GM12865 (cell line): ENCODE measurements around the gene EID2B.

ENCODE experiments used
- DNase-seq: peaks from one replicate; pipeline ENCODE4 v3.0.0; 2010; ENCODE audit warnings: low read depth
- H3K4me3 ChIP-seq: 2 replicates; pipeline ENCODE4 v1.5.1; 2011; ENCODE audit warnings: mild to moderate bottlenecking, low read depth, low read length, control low read depth
- TF ChIP-seq, protein P1 (sequence below): IDR thresholded peaks from 2 replicates; pipeline ENCODE4 v1.5.1; 2011; ENCODE audit warnings: low read length, control low read depth, low read depth, inconsistent platforms; ENCODE audit not compliant: insufficient read depth; ENCODE audit errors: missing control alignments

Gene EID2B, protein sequence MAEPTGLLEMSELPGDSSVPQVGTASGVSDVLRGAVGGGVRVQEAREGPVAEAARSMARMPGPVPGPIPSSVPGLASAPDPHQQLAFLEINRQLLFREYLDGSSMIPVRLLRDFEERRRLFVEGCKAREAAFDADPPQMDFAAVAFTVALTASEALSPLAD

DNA sequence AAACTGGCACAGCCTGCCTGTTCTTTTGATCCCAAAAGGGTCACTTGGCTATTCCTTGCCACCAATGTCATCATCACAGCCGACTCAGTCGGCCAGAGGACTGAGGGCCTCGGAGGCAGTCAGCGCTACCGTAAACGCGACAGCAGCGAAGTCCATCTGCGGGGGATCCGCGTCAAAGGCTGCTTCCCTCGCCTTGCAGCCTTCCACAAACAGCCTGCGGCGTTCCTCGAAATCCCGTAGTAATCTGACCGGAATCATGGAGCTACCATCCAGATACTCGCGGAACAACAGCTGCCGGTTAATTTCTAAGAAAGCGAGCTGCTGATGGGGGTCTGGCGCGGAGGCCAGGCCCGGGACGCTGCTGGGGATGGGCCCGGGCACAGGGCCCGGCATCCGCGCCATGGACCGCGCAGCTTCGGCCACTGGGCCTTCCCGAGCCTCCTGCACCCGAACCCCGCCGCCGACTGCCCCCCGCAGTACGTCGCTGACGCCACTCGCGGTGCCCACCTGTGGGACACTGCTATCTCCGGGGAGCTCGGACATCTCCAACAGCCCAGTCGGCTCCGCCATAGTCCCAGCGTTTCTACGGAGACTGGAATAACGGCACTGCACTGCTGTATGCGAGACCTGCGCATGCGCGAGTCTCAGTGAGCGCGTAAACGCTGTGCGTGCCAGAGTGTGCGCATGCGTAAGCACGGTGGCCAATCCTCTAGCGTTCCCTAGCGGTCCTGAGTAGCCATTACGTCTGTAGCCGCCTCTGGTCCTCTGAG lies at the start of gene EID2B:
TSS of gene EID2B (minus strand) at position 620 of the 770 bp plus-strand sequence. CDS start at position 570, 50 bp downstream.
- H3K4me3 ChIP-seq: peak within 1 kb of the TSS; percentile 76
- DNase-seq: peak; percentile 98
- TF ChIP-seq, protein P1, sequence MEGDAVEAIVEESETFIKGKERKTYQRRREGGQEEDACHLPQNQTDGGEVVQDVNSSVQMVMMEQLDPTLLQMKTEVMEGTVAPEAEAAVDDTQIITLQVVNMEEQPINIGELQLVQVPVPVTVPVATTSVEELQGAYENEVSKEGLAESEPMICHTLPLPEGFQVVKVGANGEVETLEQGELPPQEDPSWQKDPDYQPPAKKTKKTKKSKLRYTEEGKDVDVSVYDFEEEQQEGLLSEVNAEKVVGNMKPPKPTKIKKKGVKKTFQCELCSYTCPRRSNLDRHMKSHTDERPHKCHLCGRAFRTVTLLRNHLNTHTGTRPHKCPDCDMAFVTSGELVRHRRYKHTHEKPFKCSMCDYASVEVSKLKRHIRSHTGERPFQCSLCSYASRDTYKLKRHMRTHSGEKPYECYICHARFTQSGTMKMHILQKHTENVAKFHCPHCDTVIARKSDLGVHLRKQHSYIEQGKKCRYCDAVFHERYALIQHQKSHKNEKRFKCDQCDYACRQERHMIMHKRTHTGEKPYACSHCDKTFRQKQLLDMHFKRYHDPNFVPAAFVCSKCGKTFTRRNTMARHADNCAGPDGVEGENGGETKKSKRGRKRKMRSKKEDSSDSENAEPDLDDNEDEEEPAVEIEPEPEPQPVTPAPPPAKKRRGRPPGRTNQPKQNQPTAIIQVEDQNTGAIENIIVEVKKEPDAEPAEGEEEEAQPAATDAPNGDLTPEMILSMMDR: peak; percentile 100

DNA sequence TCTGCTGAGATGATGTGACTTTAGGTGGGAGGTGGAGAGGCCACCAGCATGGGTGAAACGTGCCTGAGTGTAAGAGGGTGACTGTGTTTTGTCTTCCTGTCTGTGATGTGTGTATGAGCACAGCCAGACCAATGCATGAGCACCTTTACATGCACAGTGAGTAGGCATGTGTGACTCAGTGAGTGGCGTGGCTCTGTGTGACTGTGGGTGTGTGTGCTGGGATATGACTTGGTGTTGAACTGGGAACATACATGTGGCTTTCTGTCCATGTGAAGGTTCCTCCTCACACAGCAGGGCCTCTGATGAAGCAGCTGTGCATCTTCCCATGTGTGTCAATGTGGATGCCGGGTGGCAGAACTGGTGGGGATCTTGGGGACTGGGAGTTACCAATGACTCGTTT lies 49.8 kb upstream of the EID2B start:
- TF ChIP-seq, protein P1: no peak
- H3K4me3 ChIP-seq: no peak overlapping the region
- DNase-seq: peak; percentile 9

DNA sequence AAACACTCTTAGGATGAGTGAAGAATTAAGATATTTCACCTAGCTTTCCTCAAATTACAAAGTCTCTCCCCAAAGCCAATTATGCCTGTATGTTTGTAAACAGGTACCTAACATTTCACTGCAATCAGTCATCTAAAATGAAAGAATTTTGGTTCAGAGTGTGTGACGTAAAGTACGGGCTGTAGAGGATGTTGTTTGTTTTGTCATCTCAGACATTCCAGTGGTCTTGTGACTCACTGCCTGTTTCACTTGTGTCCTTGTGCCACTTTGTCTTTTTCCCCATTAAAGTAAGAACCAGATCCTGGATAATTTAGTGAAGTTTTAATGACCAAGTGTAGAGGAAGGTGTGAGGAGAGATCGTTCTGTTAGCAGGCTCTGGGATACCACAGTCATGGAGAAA lies 36.0 kb upstream of the EID2B start:
- no peak for DNase-seq
- TF ChIP-seq, protein P1: no peak
- H3K4me3 ChIP-seq: no peak overlapping the region

DNA sequence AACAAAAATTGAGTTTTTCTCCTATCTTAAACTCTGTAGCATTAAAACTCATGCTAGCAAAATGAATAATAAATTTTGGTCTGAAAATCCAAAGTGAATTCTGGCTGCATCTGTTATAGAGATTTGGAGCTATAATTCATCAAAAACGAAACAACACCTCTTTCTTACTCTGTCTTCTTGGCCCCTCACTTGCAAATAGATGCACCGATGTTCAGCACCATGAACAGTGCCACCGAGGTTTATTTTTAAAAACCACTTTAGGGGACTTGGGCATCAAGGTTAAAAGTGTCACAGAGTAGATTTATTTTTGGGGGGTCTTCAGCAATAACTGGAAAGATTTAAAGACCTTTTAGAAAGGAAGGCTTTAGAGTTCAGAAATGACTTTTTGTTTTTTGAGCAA lies 33.4 kb upstream of the EID2B start:
- no peak for DNase-seq
- no peak overlapping the region for H3K4me3 ChIP-seq
- TF ChIP-seq, protein P1: no peak

DNA sequence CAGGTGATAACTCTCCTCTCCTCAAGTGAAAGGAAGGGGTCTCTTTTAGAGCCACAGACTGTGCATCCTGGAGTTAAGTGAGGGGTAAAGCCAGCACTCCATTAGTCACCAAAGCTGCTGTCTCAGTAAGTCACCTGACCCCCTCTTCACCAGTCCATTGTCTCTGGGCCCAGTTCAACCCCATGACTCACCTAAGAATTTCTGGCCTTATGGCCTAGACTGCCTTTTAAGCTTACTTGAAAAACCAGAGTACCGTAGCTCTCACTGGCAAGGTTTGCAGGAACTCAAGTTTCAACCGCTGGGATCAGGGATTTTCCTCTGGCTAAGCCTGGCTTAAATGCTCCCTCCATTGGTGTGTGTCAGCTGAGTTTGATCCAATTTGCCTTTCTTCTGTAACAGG lies 30.8 kb upstream of the EID2B start:
- TF ChIP-seq, protein P1: no peak
- no peak overlapping the region for H3K4me3 ChIP-seq
- DNase-seq: no peak

DNA sequence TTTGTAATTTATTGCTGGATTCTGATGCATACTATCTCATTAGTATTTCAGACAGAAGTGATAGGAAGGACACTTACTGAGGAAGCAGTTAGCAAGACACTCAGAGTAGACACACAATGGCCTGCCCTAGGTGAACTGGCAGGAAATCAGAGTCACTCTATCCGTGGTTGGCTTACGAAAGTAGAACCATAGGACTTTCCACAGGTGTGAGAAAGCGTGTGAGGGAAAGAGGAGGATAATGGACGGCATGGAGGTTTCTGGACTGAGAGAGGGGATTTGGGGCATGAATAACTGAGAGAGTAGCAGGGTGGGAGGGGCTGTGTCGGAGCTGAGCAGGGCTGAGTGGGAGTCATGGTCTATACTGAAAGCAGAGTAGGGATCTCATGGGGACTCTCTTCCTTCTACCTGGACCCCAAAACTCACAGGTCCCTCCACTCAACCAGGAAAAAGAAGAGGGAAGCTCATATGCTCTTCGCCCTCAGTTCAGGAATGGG lies 26.0 kb upstream of the EID2B start:
- peak; percentile 50 for DNase-seq
- TF ChIP-seq, protein P1: no peak
- peak overlapping the region; percentile 46 for H3K4me3 ChIP-seq
